Stimulated activated CD4-positive, alpha-beta T cell treated with anti-CD3 and anti-CD28 coated beads, Interleukin-4, amount 100 ng/mL, for 48 hours (primary cell): Measurements from ENCODE around the gene SMURF1.

Experiments
- DNase-seq, 2 donors: peaks; one replicate each; pipeline ENCODE4 v3.0.0-alpha.2; 2020; ENCODE audit warnings: low read depth in 2 of 2

SMURF1 gene

DNA sequence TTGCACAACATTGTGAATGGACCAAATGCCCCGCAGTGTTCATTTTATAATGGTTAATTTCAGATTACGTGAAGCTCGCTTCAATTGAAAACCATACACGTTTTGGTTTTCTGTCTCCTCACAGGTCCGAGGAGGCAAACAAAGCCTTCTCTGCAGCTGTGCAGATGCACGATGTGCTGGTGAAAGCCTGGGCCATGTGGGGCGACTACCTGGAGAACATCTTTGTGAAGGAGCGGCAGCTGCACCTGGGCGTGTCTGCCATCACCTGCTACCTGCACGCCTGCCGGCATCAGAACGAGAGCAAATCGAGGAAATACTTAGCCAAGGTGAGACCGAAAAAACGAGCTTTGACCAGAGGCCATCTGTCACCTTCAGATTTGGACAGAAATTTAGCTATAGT, 155.3 kb downstream of the SMURF1 start:
- DNase-seq: no peak

DNA sequence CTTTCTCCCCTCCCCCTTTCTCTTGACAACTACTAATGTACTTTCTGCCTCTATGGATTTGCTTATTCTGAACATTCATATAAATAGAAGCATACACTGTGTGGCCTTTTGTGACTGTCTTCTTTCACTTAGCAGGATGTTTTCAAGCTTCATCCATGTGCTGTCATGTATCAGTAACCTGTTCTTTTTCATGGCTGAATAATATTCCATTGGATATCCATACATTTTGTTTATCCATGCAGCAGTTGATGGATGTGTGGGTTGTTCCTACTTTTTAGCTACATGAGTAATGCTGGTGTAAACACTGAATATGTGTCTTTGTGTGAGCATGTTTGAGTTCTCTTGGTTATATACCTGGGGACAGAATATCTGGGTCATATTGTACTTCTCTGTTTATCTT, 158.0 kb downstream of the SMURF1 start:
- DNase-seq: no peak

DNA sequence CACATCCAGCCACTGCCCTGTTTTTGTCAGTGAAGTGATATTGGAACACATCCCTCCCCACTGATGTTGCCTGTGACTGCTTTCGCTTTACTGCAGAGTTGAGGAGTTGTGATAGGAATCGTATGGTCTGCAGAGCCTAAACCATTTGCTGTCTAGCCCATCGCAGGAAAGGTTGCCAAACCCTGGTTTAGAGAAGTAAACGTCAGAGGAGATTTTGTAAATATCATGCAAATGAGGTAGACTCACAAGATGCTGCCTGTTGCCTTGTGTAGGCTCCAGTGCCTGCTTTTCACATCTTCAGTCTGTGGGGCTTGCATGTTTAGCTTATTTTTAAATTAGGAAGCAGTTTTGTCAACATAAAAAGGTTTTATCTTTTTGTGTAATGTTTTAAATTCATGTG, 158.5 kb downstream of the SMURF1 start:
- DNase-seq: no peak

DNA sequence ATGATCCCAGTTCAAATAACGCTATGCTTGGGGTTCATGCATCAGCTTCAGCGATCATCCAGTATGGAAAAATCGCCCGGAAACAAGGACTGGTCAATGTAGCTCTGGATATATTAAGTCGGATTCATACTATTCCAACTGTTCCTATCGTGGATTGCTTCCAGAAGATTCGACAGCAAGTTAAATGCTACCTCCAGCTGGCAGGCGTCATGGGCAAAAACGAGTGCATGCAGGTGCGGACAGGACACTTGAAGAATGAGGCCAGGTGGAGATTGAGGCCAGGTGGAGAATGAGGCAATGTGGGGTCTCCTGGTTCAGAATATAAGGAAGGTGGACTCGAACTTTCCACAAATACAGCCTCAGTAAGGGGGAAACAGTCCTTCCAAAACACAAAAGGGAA, 159.8 kb downstream of the SMURF1 start:
- no peak for DNase-seq

DNA sequence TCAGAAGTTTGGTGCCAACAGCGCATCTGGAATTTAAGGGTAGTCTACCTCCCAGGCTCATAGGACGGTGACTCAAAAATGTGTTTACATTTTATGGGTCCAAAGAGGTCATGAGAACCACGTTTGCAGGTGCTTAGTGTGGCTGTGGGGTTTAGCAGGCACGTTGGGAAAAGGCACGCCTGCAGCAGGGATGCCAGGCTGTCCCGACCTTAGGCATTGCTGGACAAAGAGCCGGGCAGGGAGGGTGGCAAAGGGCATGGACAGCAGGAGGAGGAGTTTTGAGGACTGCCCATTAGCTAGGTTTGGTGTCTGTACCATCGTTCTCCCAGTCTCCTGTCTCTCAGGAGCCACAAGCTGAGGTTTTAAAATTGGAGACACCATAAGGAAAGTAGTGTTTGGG, 161.2 kb downstream of the SMURF1 start:
- DNase-seq: no peak

DNA sequence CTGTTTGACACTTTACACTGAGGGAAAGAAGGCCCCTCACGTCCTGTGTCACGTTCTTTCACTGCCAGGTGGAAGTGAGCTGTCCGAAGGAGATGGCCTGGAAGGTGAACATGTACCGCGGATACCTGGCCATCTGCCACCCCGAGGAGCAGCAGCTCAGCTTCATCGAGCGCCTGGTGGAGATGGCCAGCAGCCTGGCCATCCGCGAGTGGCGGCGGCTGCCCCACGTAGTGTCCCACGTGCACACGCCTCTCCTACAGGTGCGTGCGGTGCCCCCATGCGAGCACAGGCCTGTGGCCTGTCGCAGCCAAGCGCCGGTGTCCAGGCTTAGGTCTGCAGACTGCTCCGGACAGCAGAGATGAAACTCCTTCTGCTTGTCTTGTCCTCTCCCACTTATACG, 162.2 kb downstream of the SMURF1 start:
- no peak for DNase-seq

DNA sequence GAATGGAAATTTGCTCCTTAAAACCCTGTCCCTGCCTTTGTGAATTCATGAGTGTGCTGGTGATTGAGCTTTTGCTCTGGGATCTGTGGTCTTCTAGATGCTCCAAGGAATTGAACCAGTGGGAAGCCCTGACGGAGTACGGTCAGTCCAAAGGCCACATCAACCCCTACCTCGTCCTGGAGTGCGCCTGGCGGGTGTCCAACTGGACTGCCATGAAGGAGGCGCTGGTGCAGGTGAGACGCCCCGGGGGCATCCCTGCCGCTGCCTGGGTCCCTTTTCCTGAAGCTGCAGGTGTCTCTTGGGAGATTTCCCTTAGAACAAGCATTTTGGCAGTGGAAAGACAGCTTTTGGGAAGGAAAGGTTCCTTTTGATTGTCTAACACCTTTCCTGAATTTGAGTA, 165.2 kb downstream of the SMURF1 start:
- no peak for DNase-seq
